Neural progenitor cell (in vitro differentiated cells): ENCODE results near the gene CEP55. TPM values are rescaled to one million over a fixed set of nuclear protein-coding genes. Genes with fewer than 3 reads are reported as not detected.
A peak's percentile ranks its signal among the peaks of the same experiment; 100 is the strongest.

ENCODE experiments used
- DNase-seq: peaks from one replicate; pipeline ENCODE4 v3.0.0-alpha.2; 2016; ENCODE audit warnings: low spot score
- H2AFZ ChIP-seq: fragments of 200-600 bp; sonication (generic); replicated peaks from 2 replicates; pipeline ENCODE4 v1.6.1; 2016; ENCODE audit warnings: antibody characterized with exemption
- H3F3A ChIP-seq: fragments of 200-600 bp; sonication (generic); 2 replicates; pipeline ENCODE4 v1.6.1; 2016; ENCODE audit warnings: antibody characterized with exemption, low read depth
- H3K27ac ChIP-seq: fragments of 200-600 bp; sonication (generic); 2 replicates; pipeline ENCODE4 v1.5.1; 2016; ENCODE audit warnings: mild to moderate bottlenecking
- H3K27me3 ChIP-seq: fragments of 200-600 bp; sonication (generic); 2 replicates; pipeline ENCODE4 v1.6.1; 2016; ENCODE audit warnings: mild to moderate bottlenecking, moderate library complexity
- H3K36me3 ChIP-seq: fragments of 200-600 bp; sonication (generic); 2 replicates; pipeline ENCODE4 v1.5.1; 2016
- H3K4me1 ChIP-seq: fragments of 200-600 bp; sonication (generic); 2 replicates; pipeline ENCODE4 v1.6.1; 2016; ENCODE audit warnings: mixed run types
- H3K4me2 ChIP-seq: fragments of 200-600 bp; sonication (generic); 2 replicates; pipeline ENCODE4 v1.6.1; 2016
- H3K4me3 ChIP-seq: fragments of 200-600 bp; sonication (generic); 2 replicates; pipeline ENCODE4 v1.5.1; 2016
- H3K79me2 ChIP-seq: fragments of 200-600 bp; sonication (generic); 2 replicates; pipeline ENCODE4 v1.6.1; 2016; ENCODE audit warnings: low read depth
- H3K9ac ChIP-seq: fragments of 200-600 bp; sonication (generic); 2 replicates; pipeline ENCODE4 v1.6.1; 2016
- H3K9me3 ChIP-seq: fragments of 200-600 bp; sonication (generic); 2 replicates; pipeline ENCODE4 v1.5.1; 2016; ENCODE audit warnings: low read depth
- H4K20me1 ChIP-seq: fragments of 200-600 bp; sonication (generic); 2 replicates; pipeline ENCODE4 v1.6.1; 2016; ENCODE audit warnings: low read depth
- H3K27ac Mint-ChIP-seq: 3 replicates; pipeline ENCODE4 v1.8.0; 2021; ENCODE audit warnings: mixed read lengths
- H3K27me3 Mint-ChIP-seq: 2 replicates; pipeline ENCODE4 v1.8.0; 2022; ENCODE audit warnings: low read depth, mild to moderate bottlenecking, inconsistent platforms, moderate library complexity, mixed read lengths; ENCODE audit not compliant: insufficient read depth
- H3K36me3 Mint-ChIP-seq: 3 replicates; pipeline ENCODE4 v1.8.0; 2021; ENCODE audit warnings: mixed read lengths
- H3K4me1 Mint-ChIP-seq: 3 replicates; pipeline ENCODE4 v1.8.0; 2021; ENCODE audit warnings: mixed read lengths
- H3K4me3 Mint-ChIP-seq: 3 replicates; pipeline ENCODE4 v1.8.0; 2021; ENCODE audit warnings: mild to moderate bottlenecking, moderate library complexity, mixed read lengths
- H3K9me3 Mint-ChIP-seq: 3 replicates; pipeline ENCODE4 v1.8.0; 2020; ENCODE audit warnings: mixed read lengths
- CTCF ChIP-seq: fragments of 200-600 bp; sonication (generic); IDR thresholded peaks from 2 replicates; pipeline ENCODE4 v1.5.1; 2017; ENCODE audit warnings: antibody characterized with exemption, mild to moderate bottlenecking
- EZH2 ChIP-seq: fragments of 200-600 bp; sonication (generic); IDR thresholded peaks from 2 replicates; pipeline ENCODE4 v1.6.1; 2017; ENCODE audit warnings: antibody characterized with exemption, mild to moderate bottlenecking, moderate library complexity
- EZH2phosphoT487 ChIP-seq: fragments of 200-600 bp; sonication (generic); IDR thresholded peaks from 2 replicates; pipeline ENCODE4 v1.6.1; 2017; ENCODE audit warnings: antibody characterized with exemption
- total RNA-seq: library from RNA; depleted of rRNA; stranded (reverse); fragments of >200 nt; gene quantifications from 2 replicates; pipeline ENCODE4 v1.2.3, GENCODE V29; 2015; ENCODE audit warnings: low replicate concordance

The CEP55 gene
- total RNA-seq, 1 donor from 2014 or later = 57.7 TPM

GRCh38 chr10:93475871-93476270 lies 20.5 kb upstream of the CEP55 start:
- Histone ChIP-seq H3K9me3 (no peaks in the 10 kb centered on the region), H4K20me1 (no peaks in the 10 kb centered on the region), H2AFZ (no peak overlapping the region), H3K79me2 (no peaks in the 10 kb centered on the region), H3K4me2 (no peak overlapping the region), H3K27ac (no peak overlapping the region), H3K27me3 (peaks cover under 1% of the 10 kb centered on the region), H3K4me3 (no peak overlapping the region), H3F3A (no peaks in the 10 kb centered on the region), H3K4me1 (peaks cover 5% of the 10 kb centered on the region), H3K9ac (no peak overlapping the region), H3K36me3 (no peaks in the 10 kb centered on the region)
- H3K27ac Mint-ChIP-seq = no peak overlapping the region
- no peaks in the 10 kb centered on the region for H3K9me3 Mint-ChIP-seq
- H3K4me3 Mint-ChIP-seq = no peak overlapping the region
- no peaks in the 10 kb centered on the region for H3K27me3 Mint-ChIP-seq
- TF ChIP-seq EZH2 (no peak), EZH2phosphoT487 (no peak), CTCF (no peak)
- no peaks in the 10 kb centered on the region for H3K36me3 Mint-ChIP-seq
- no peak for DNase-seq
- peaks cover 23% of the 10 kb centered on the region for H3K4me1 Mint-ChIP-seq

GRCh38 chr10:93476756-93477155 lies 19.7 kb upstream of the CEP55 start:
- Histone ChIP-seq H3K9ac (no peak overlapping the region), H3K36me3 (no peaks in the 10 kb centered on the region), H3K79me2 (no peaks in the 10 kb centered on the region), H2AFZ (no peak overlapping the region), H3K4me2 (no peak overlapping the region), H3F3A (peaks cover 4% of the 10 kb centered on the region), H3K27me3 (peaks cover 9% of the 10 kb centered on the region), H3K4me1 (peaks cover 8% of the 10 kb centered on the region), H3K9me3 (no peaks in the 10 kb centered on the region), H3K27ac (no peak overlapping the region), H3K4me3 (no peak overlapping the region), H4K20me1 (no peaks in the 10 kb centered on the region)
- Mint-ChIP-seq H3K9me3 (no peaks in the 10 kb centered on the region), H3K4me1 (peaks cover 23% of the 10 kb centered on the region), H3K27me3 (no peaks in the 10 kb centered on the region), H3K36me3 (no peaks in the 10 kb centered on the region), H3K27ac (no peak overlapping the region), H3K4me3 (no peak overlapping the region)
- TF ChIP-seq CTCF (no peak), EZH2 (no peak), EZH2phosphoT487 (no peak)
- DNase-seq = no peak

GRCh38 chr10:93478873-93479272 lies 17.5 kb upstream of the CEP55 start:
- no peak overlapping the region for H3K4me3 ChIP-seq
- no peaks in the 10 kb centered on the region for H3K9me3 ChIP-seq
- H2AFZ ChIP-seq = no peak overlapping the region
- H4K20me1 ChIP-seq = no peaks in the 10 kb centered on the region
- Mint-ChIP-seq H3K4me1 (peaks cover 19% of the 10 kb centered on the region), H3K9me3 (no peaks in the 10 kb centered on the region), H3K27ac (peak overlapping the region; percentile 36), H3K4me3 (no peak overlapping the region), H3K36me3 (no peaks in the 10 kb centered on the region), H3K27me3 (no peaks in the 10 kb centered on the region)
- no peak overlapping the region for H3K4me2 ChIP-seq
- H3K36me3 ChIP-seq = no peaks in the 10 kb centered on the region
- H3K4me1 ChIP-seq = peaks cover 6% of the 10 kb centered on the region
- no peaks in the 10 kb centered on the region for H3K79me2 ChIP-seq
- H3F3A ChIP-seq = peaks cover 7% of the 10 kb centered on the region
- DNase-seq = no peak
- TF ChIP-seq EZH2phosphoT487 (no peak), CTCF (no peak), EZH2 (no peak)
- H3K27me3 ChIP-seq = peaks cover 15% of the 10 kb centered on the region
- no peak overlapping the region for H3K9ac ChIP-seq
- H3K27ac ChIP-seq = no peak overlapping the region
